Fibroblast of the conjunctiva (primary cell): ENCODE results near the gene PAIP1.
"Not testable (repeated sequence)": the region's sequence is repeated elsewhere in the genome, so short reads cannot be mapped to it uniquely, and the experiment has no call there.

Source experiments
- DNase-seq: peaks from one replicate; pipeline ENCODE4 v3.0.0-alpha.2; 2010; ENCODE audit warnings: low read depth

The PAIP1 gene

DNA sequence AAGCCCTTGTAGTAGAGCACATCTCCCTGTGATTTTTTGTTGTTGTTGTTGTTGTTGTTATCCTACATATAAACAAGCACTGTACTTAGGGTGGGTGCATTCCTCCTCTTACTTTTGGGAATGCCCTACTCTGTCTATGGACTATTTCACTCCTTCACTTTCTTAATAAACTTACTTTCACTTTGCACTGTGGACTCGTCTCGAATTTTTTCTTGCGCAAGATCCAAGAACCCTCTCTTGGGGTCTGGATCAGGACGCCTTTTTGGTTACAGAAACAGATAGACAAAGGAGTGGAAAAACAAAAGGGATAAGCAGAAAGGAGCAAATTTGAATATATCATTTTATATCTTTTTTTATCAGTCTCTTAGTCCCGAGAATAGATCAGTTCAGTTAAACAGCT is 14.4 kb upstream of the PAIP1 start:
- DNase-seq, result no peak

GRCh38 chr5:43570450-43571158 is 13.7 kb upstream of the PAIP1 start:
- DNase-seq, result no peak

DNA sequence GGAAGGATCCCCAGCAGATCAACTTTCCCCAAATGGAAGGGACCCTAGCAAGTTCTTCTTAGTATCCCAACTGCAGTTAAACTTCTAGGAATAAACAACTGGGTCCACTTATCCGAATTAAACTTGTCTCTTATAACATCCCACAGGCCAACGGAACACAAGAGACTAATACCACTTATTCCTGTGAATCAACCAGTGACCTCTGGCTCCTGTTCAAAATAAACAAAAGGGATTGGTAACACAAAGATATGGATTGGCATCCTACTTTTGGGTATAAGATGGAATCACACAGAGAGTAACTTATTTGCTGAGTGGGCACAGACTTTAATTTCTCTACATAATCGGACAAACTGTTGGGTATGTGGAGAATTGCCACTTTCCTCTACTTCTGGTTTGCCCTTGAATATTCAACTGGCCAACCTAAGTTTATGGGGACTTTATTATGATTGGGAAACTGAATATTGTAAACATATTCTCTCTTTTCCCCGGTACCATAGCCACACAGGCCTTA is 12.4 kb upstream of the PAIP1 start:
- no peak for DNase-seq

GRCh38 chr5:43567967-43568366 is 11.1 kb upstream of the PAIP1 start:
- no peak for DNase-seq

DNA sequence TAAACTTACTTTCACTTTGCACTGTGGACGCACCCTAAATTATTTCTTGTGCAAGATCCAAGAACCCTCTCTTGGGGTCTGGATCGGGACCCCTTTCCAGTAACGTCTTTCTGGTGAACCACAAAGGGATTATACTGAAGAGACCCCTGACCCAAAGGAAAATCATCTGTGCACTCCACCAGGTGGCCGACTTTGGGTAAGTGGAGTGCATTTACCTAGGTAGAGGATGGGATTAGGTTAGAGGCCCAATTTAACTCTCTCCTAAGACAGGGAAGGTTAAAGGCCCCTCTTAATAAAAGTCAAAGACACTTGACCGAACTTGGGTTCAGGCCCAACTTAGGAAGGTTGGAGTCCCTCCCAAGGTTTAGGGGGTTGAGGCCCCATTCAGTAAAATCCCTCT is 8.2 kb upstream of the PAIP1 start:
- DNase-seq, result no peak

- no peak for DNase-seq
These were observed 7.5 kb upstream of the PAIP1 start for GRCh38 chr5:43564289-43564850.

DNA sequence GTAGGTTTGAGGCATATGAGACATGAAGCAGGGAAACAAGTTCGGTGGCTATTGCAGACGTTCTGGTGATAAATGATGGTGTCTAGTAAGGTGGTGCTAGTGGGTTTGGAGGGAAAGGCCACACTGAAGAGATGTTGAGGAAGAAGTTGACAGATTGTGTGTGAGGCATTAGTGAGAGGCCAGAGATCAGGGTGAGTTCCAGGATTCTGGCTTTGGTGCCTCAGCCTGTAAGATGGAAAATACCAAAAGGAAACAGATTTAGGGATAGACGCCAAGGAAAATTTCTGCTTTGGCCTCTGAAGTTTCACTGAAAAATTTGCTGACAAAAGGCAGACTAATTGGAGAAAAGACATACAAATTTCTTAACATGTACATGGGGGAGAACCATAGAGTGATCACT is 6.4 kb upstream of the PAIP1 start:
- DNase-seq, result no peak

GRCh38 chr5:43561356-43561755 is 4.5 kb upstream of the PAIP1 start:
- no peak for DNase-seq

DNA sequence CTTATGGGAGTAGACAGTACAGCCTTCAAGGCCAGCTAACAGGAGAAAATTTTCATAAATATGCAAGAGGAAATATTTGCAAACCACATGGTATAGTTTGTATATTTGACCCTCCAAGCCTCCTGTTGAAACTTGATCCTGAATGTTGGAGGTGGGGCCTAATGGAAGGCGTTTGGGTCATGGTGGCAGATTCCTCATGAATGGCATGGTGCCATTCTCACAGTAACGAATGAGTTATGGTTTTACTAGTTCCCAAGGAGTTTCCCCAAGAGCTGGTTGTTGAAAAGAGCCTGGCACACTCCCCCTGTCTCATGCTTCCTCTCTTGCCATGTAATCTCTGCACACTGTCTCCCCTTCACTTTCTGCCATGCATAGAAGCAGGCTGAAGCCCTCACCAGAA is 3.3 kb upstream of the PAIP1 start:
- DNase-seq, result peak; percentile 36

- DNase-seq, result not testable (repeated sequence)
These were observed 345 bp downstream of the PAIP1 start for GRCh38 chr5:43556607-43556856.

GRCh38 chr5:43555895-43556606 is 826 bp downstream of the PAIP1 start:
- DNase-seq, result no peak

GRCh38 chr5:43554497-43554896 is 2.4 kb downstream of the PAIP1 start:
- no peak for DNase-seq

GRCh38 chr5:43553381-43553780 is 3.5 kb downstream of the PAIP1 start:
- DNase-seq, result no peak

- no peak for DNase-seq
These were observed 5.1 kb downstream of the PAIP1 start for GRCh38 chr5:43551731-43552130.

DNA sequence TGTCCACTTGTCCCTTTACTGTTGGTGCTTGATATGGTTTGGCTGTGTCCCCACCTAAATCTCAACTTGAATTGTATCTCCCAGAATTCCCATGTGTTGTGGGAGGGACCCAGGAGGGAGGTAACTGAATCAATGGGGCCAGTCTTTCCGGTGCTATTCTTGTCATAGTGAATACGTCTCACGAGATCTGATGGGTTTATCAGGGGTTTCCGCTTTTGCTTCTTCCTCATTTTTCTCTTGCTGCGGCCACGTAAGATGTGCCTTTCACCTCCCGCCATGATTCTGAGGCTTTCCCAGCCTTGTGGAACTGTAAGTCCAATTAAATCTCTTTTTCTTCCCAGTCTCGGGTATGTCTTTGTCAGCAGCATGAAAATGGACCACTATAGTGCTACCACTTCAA is 7.6 kb downstream of the PAIP1 start:
- not testable (repeated sequence) for DNase-seq

- DNase-seq, result no peak
These were observed 8.5 kb downstream of the PAIP1 start for GRCh38 chr5:43548358-43548757.

DNA sequence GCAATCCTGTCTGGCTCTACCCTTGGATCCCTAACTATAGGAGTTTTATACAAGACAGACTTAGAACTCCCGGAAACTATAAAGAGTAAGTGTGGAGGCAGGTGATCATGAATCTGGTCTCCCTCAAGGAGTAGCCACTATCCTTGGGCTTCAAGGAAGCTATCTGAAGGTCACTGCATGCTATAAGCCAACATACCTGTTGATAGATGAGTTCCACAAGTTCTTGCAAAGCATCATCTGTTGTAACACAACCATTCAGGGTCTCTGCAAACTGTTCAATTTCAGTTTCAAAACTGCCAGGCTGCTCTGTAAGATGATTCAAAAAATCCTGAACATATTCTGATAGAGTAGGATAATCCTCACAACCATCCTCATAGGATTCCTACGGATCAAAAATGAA is 9.3 kb downstream of the PAIP1 start:
- no peak for DNase-seq

DNA sequence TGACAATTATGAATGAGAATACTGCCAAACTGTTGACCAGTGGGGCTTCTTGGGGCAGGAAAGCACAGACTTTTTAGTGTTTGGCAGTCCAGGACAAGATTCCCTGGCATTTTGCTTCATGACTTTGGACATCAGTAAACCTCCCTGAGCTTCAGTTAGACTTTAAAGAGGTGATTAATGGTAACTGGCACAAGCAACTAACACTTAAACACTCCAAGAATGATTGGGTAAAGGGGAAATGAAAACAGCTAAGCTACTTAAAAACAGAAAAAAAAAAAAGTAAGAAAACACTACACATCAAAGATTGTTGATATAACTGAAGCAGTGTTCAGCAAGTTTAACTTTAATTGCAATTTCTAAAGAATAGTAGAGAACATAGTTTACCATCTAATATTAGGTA is 13.4 kb downstream of the PAIP1 start:
- no peak for DNase-seq

DNA sequence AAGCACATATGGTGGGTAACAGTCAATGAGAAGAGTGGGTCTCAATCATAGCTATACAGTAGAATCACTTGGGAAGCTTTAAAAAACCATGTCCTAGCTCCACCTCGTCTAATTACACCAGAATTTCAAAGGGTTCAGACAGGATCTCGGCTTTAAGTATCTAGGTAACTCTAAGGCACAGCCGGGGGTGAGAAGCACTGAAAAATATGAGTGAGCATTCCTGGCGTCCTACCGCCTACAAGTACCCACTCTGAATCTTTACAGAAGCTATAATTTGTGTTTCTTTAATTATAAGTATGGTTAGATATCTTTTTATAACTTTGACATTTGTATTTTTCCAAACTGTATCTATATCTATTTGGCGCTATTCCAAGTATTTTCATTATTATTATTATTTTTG is 16.1 kb downstream of the PAIP1 start:
- DNase-seq, result no peak

DNA sequence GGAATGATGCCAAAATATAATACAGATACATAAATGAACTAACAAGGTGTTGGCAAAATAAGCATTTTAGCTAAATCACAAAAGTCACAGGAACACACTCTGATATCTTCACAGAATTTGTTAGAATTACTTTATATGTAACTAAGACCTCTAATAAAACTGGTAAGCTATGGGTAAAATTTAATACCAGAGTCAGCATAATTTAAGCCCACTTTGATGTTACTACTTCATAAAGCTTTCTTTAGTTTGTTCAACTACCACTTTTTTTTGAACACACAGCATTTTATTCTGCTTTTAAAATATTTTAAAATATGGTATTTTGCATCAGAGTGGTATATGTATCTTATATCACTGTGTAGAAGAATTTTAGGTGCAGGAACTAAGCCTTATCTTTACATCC is 19.9 kb downstream of the PAIP1 start:
- DNase-seq, result no peak

GRCh38 chr5:43533646-43534045 is 23.2 kb downstream of the PAIP1 start:
- no peak for DNase-seq

GRCh38 chr5:43530648-43531047 is 26.2 kb downstream of the PAIP1 start:
- DNase-seq, result no peak

GRCh38 chr5:43523662-43524072 is 33.2 kb downstream of the PAIP1 start:
- DNase-seq, result peak; percentile 82

GRCh38 chr5:43520615-43521014 is 36.3 kb downstream of the PAIP1 start:
- no peak for DNase-seq
